ENCODE data around the gene HOXB2.

Gene HOXB2

DNA sequence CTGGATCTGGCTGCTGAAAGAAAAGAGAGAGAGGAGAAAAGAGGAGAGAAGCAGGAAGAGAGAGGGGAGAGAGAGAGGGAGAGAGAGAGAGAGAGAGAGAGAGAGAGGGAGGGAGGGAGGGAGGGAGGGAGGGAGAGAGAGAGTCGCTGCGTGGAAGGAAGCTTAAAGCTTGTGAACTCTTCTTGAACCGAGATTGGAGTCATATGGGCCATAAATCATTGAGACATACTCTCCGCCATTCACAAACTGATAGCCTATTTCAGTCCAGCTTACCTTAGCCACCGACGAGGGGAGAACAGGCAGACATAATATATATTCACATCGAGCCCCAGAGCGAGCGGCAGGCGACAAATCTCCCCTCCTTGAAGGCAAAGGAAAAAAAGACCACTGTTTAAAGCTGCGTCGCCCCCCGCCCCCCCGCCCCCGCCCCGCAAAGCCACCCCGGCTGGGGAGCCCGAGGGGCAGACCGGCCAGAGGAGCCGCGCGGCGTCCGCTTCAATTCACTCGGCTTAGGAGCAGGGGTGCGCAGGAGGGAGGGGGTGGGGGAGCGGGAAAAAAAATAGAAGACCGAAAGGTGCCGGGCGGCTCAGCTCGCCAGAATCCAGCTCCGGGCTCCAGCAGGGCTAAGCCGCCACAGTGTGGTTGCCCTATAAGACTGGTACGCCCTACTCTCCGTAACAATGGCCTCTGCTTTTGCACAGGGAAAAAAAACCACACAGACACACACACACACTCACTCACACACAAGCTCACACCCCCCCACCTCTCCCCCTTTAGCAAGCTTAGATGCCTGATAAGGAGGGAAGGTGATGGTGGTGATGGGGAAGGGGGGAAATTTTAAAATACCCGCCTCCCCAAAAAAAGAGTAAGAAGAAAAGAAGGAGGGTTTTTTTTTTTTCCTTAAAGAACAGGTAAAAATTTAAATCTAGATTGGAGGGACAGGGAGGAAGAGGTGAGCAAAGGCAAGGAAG lies 10.6 kb upstream of the HOXB2 start:
- FAIRE-seq: peak; percentile 95
- DNase-seq (ENCODE audit: insufficient read length, low spot score): peak; percentile 97

GRCh38 chr17:48554412-48555257 lies 9.7 kb upstream of the HOXB2 start:
- DNase-seq (ENCODE audit: insufficient read length, low spot score): no peak
- FAIRE-seq: peak; percentile 46

DNA sequence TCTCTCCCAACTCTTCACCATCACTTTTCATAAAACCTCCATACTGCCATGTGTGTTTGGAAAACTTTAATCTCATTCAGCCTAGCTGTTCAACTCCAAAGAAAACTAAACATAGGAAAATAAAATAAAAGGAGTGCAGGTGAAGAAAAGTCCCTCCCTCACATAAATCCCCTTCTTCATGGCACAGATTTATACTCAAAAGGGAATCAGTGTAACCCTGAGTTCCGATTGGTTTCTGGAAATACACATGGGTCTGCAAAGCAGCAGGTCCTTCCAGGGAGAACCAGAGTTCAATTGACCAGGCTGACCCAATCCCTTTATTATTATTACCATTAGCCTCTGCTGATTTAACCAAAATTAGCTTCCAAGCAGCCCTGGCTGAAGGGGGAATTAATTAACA lies 8.9 kb upstream of the HOXB2 start:
- no peak for DNase-seq (ENCODE audit: insufficient read length, low spot score)
- FAIRE-seq: no peak

DNA sequence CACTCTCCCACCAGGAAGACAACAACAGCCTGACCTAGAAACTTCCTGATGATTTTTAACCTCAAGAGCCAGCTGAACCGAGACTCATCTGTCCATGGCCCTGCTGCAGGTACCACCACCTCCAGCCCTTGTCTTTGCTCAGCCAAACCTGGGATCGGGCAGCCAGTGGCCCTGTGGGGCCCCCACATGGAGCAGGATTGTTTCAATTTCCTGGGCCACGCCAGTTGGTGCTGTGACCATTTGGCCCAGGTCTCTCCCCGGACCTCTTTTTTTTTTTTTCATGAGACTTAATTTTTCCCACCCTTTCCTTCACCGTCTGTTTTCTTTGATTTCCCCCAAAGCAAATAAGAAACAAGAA lies 8.3 kb upstream of the HOXB2 start:
- no peak for FAIRE-seq

GRCh38 chr17:48552466-48553189 lies 7.7 kb upstream of the HOXB2 start:
- DNase-seq (ENCODE audit: insufficient read length, low spot score) (no peak), FAIRE-seq (peak; percentile 20)

More for the DNA sequence above, 8.3 kb upstream of the HOXB2 start:
- no peak for DNase-seq (ENCODE audit: insufficient read length, low spot score)

DNA sequence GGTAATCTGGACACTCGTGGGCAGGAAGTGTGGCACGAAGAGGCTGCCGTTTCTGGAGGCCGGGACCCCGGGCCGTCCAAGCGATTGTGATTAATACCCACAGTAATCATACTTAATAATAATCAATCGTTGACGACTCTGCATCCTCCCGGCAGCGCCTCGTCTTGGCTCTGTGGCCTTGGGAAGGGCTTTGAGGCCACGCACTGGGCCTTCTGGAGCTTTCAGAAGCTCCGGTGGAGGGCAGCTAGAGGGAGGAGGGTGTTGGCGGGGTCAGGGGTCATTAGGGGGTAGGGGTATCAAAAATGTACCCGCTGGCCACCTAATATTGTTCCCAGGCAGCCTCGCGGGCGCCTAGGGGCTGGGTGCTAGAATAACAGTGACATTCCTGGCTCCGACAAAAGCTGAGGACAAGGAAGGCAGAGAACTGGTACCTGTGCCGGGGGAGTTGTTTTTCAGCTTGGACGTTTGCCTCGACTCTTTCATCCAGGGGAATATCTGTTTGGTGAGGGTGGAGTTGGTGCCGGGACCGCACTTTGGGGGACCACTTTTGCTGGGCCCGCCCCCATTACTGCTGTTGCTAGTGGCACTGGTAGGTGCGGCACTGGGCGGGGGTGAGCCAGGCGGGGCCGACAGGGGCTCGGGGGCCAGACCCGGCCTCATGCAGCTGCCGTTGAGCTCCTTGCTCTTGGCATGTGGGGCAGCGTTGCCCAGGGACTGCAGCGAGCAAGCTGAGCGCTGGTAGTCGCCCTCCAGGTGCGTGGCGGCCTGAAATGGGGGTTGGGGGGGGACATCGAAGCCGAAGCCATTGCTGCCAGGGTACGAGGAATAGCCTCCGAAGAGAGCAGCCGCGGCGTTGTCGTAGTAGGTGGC lies 6.9 kb upstream of the HOXB2 start:
- FAIRE-seq (peak; percentile 4), DNase-seq (ENCODE audit: insufficient read length, low spot score) (no peak)

- FAIRE-seq: no peak
- DNase-seq (ENCODE audit: insufficient read length, low spot score): no peak
Observed at GRCh38 chr17:48551214-48551555, 6.3 kb upstream of the HOXB2 start.

GRCh38 chr17:48550502-48551213 lies 5.7 kb upstream of the HOXB2 start:
- DNase-seq (ENCODE audit: insufficient read length, low spot score) (no peak), FAIRE-seq (no peak)

GRCh38 chr17:48549914-48550501 lies 5.1 kb upstream of the HOXB2 start:
- DNase-seq (ENCODE audit: insufficient read length, low spot score) (no peak), FAIRE-seq (peak; percentile 33)

GRCh38 chr17:48549281-48549630 lies 4.3 kb upstream of the HOXB2 start:
- DNase-seq (ENCODE audit: insufficient read length, low spot score) (no peak), FAIRE-seq (no peak)

DNA sequence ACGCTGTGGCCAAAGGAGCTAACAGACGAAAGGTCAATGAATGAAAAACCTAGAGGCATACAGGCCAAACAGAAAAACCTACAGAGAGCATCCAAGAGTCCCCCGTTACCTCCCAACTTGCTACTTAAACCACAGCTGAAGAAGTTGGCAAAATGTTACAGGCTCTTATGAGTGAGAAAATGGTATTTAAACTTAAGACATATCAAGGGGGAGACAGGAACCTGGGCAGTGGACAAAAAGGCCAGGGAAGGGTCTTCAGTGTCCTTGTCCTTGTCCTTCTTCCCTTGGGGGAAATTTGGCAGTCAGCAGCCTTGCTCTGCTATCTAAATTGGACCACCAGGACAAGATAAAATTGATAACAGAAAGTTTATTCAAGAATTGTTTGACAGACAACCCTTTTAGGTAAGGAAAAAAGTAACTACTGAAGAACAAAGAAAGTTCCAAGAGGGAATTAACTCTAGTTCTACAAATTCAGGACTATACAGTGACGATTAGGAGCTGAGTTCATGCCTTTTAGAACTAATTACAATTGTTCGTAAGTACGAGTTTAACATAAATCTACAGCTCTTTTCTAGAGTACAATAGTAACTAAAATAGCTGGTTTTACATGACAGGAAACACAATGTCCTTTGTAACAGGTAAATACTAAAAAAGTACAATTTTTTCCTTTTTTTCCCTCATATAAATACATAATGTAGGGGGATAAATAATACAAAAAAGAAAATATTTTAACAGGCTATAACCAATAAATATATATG lies 3.8 kb upstream of the HOXB2 start:
- FAIRE-seq: no peak

GRCh38 chr17:48547808-48548522 lies 3.1 kb upstream of the HOXB2 start:
- FAIRE-seq (no peak), DNase-seq (ENCODE audit: insufficient read length, low spot score) (no peak)

More for the DNA sequence above, 3.8 kb upstream of the HOXB2 start:
- DNase-seq (ENCODE audit: insufficient read length, low spot score): no peak

- FAIRE-seq (no peak), DNase-seq (ENCODE audit: insufficient read length, low spot score) (no peak)
Observed at GRCh38 chr17:48546924-48547807, 2.3 kb upstream of the HOXB2 start.

- no peak for DNase-seq (ENCODE audit: insufficient read length, low spot score)
- no peak for FAIRE-seq
Observed at GRCh38 chr17:48546137-48546923, 1.4 kb upstream of the HOXB2 start.

- no peak for DNase-seq (ENCODE audit: insufficient read length, low spot score)
- FAIRE-seq: no peak
Observed at GRCh38 chr17:48545539-48545938, 630 bp upstream of the HOXB2 start.

Data from HTR-8/SVneo (cell line).